Loucy (cell line): Measurements from ENCODE around the gene TAS2R7.

Experiments
- H2AFZ ChIP-seq: fragments of 200-600 bp; sonication (generic); 2 replicates; pipeline ENCODE4 v1.6.0; 2016; ENCODE audit warnings: antibody characterized with exemption, mild to moderate bottlenecking, low read length, moderate library complexity
- H3F3A ChIP-seq: fragments of 200-600 bp; 2 replicates; pipeline ENCODE4 v1.6.0; 2016; ENCODE audit warnings: antibody characterized with exemption, low read depth, mild to moderate bottlenecking
- H3K27me3 ChIP-seq: fragments of 200-600 bp; sonication (generic); 2 replicates; pipeline ENCODE4 v1.6.1; 2014; ENCODE audit warnings: low read length, mild to moderate bottlenecking; ENCODE audit not compliant: insufficient read depth, poor library complexity, severe bottlenecking
- H3K36me3 ChIP-seq: fragments of 200-600 bp; sonication (generic); 2 replicates; pipeline ENCODE4 v1.6.1; 2016; ENCODE audit warnings: low read length; ENCODE audit not compliant: insufficient read depth
- H3K4me1 ChIP-seq: fragments of 200-600 bp; sonication (generic); 2 replicates; pipeline ENCODE4 v1.5.1; 2014; ENCODE audit warnings: low read length, mild to moderate bottlenecking; ENCODE audit not compliant: insufficient read depth, poor library complexity, severe bottlenecking
- H3K4me2 ChIP-seq: fragments of 200-600 bp; sonication (generic); 2 replicates; pipeline ENCODE4 v1.6.0; 2014; ENCODE audit warnings: antibody characterized with exemption, low read length, low read depth, mild to moderate bottlenecking; ENCODE audit not compliant: poor library complexity, severe bottlenecking
- H3K4me3 ChIP-seq: fragments of 200-600 bp; sonication (generic); 2 replicates; pipeline ENCODE4 v1.5.1; 2014; ENCODE audit warnings: low read length, mild to moderate bottlenecking, mixed read lengths; ENCODE audit not compliant: poor library complexity, severe bottlenecking
- H3K79me2 ChIP-seq: fragments of 200-600 bp; sonication (generic); 2 replicates; pipeline ENCODE4 v1.6.1; 2014; ENCODE audit warnings: low read length; ENCODE audit not compliant: insufficient read depth
- H3K9ac ChIP-seq: fragments of 200-600 bp; sonication (generic); 2 replicates; pipeline ENCODE4 v1.6.0; 2014; ENCODE audit warnings: mild to moderate bottlenecking, low read depth, low read length, moderate library complexity; ENCODE audit not compliant: poor library complexity, severe bottlenecking
- H3K9me2 ChIP-seq: fragments of 200-600 bp; sonication (generic); replicated peaks from 2 replicates; pipeline ENCODE4 v1.6.1; 2016; ENCODE audit warnings: low read depth, low read length, mixed read lengths
- H3K9me3 ChIP-seq: fragments of 200-600 bp; sonication (generic); 2 replicates; pipeline ENCODE4 v1.6.1; 2014; ENCODE audit warnings: mild to moderate bottlenecking, antibody characterized with exemption, low read length, low read depth; ENCODE audit not compliant: insufficient read depth
- H4K20me1 ChIP-seq: fragments of 200-600 bp; sonication (generic); 2 replicates; pipeline ENCODE4 v1.6.0; 2014; ENCODE audit warnings: antibody characterized with exemption, low read length, mild to moderate bottlenecking; ENCODE audit not compliant: insufficient read depth, poor library complexity, severe bottlenecking
- CTCF ChIP-seq: fragments of 200-600 bp; sonication (generic); conservative IDR thresholded peaks from 2 replicates; pipeline ENCODE4 v1.5.1; 2014; ENCODE audit warnings: mild to moderate bottlenecking, antibody characterized with exemption, low read length
- EZH2phosphoT487 ChIP-seq: fragments of 200-600 bp; IDR thresholded peaks from 2 replicates; pipeline ENCODE4 v1.6.1; 2018; ENCODE audit warnings: antibody characterized with exemption, mild to moderate bottlenecking, moderate library complexity, borderline replicate concordance

The TAS2R7 gene, protein sequence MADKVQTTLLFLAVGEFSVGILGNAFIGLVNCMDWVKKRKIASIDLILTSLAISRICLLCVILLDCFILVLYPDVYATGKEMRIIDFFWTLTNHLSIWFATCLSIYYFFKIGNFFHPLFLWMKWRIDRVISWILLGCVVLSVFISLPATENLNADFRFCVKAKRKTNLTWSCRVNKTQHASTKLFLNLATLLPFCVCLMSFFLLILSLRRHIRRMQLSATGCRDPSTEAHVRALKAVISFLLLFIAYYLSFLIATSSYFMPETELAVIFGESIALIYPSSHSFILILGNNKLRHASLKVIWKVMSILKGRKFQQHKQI

GRCh38 chr12:10802587-10802986 is at the start of gene TAS2R7:
Gene TAS2R7 (minus strand): TSS chr12:10802627. CDS start chr12:10802570, 57 bp downstream.
- Histone ChIP-seq H3K4me2 (no peak within 1 kb of the TSS), H3K9ac (no peak within 1 kb of the TSS), H3K79me2 (no peaks in the 10 kb centered on the region), H3K27me3 (no peaks in the 10 kb centered on the region), H4K20me1 (no peaks in the 10 kb centered on the region), H3K9me2 (no peaks in the 10 kb centered on the region), H3K9me3 (no peaks in the 10 kb centered on the region), H3K36me3 (no peaks in the 10 kb centered on the region), H3F3A (no peaks in the 10 kb centered on the region), H3K4me3 (no peak within 1 kb of the TSS), H3K4me1 (no peaks in the 10 kb centered on the region), H2AFZ (no peak within 1 kb of the TSS)
- TF ChIP-seq CTCF (no peak), EZH2phosphoT487 (no peak)

DNA sequence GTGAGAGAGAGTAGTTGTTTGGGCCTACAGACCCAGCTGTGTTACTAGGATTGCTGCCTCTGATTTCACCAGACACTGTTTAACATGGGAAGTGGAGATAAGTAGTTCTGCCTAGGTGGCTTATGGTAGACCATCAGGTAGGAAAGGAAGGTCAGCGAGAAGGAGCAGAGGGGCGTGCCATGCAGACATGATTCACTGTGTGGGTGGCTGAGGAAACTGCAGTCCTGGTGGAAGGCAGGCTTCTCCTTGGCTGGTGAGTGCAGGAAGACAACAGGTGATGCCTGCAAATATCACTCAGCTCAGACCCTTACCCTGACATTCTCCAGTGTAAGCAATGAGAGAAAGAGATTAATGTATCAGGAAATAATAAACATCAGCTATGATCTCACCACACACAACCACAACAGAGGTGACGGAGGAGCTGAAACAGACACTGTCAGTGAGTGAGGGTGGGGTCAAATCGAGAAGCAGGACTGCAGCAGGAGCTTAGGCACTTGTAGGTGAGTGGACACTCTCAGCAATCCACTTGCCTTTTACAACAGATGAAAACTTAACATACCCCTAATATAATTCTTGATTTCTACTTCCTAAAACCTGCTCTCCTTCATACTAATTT is 48.9 kb upstream of the TAS2R7 start:
- no peaks in the 10 kb centered on the region for H3K79me2 ChIP-seq
- no peak overlapping the region for H2AFZ ChIP-seq
- no peaks in the 10 kb centered on the region for H3K36me3 ChIP-seq
- H3K4me2 ChIP-seq, result no peak overlapping the region
- no peak for TF ChIP-seq CTCF
- TF ChIP-seq EZH2phosphoT487, result no peak
- no peaks in the 10 kb centered on the region for H3K27me3 ChIP-seq
- no peaks in the 10 kb centered on the region for H3F3A ChIP-seq
- no peaks in the 10 kb centered on the region for H3K9me2 ChIP-seq
- H3K9me3 ChIP-seq, result no peaks in the 10 kb centered on the region; the same call in 1 of the 2 replicates
- H3K4me1 ChIP-seq, result peaks cover 16% of the 10 kb centered on the region
- H3K9ac ChIP-seq, result no peak overlapping the region
- H4K20me1 ChIP-seq, result no peaks in the 10 kb centered on the region
- no peak overlapping the region for H3K4me3 ChIP-seq

DNA sequence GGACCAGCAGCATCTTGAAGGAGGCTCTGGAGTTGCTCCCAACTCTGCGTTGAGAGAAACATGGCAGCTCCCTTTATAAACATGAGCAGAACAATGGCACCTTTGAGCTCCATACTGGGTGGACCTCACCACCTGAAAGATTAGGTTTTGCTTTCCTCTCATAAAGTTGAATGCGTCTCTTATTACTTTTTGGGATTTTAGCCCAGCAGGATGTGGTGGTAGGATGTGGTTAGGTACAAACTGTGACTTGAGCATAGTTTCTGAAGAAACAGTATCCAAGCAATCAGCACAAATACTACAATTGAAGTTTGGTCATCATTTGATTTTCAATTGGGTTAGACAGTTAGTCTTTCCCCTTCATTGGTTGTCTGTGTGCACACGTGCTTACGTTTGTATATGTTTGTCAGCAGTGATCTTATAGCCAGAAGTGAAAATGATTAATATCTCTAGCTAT is 47.0 kb upstream of the TAS2R7 start, which contains the start of gene PRR4:
TSS of gene PRR4 (minus strand) at position 51 of the 454 bp plus-strand sequence. CDS start at position 13, 38 bp downstream.
- no peak for TF ChIP-seq CTCF
- TF ChIP-seq EZH2phosphoT487, result no peak
- Histone ChIP-seq H3K27me3 (no peaks in the 10 kb centered on the region), H4K20me1 (no peaks in the 10 kb centered on the region), H3K9me2 (no peaks in the 10 kb centered on the region), H3K4me2 (peak within 1 kb of the TSS; percentile 59), H3K4me3 (no peak within 1 kb of the TSS), H2AFZ (no peak within 1 kb of the TSS), H3K36me3 (no peaks in the 10 kb centered on the region), H3K4me1 (peaks cover 16% of the 10 kb centered on the region), H3F3A (no peaks in the 10 kb centered on the region), H3K79me2 (no peaks in the 10 kb centered on the region), H3K9ac (no peak within 1 kb of the TSS), H3K9me3 (no peaks in the 10 kb centered on the region)
